Ectodermal cell (in vitro differentiated cells): ENCODE results near the gene CEP192.
"Not testable (repeated sequence)": the region's sequence is repeated elsewhere in the genome, so short reads cannot be mapped to it uniquely, and the experiment has no call there.

ENCODE experiments used
- H3K27ac ChIP-seq: 2 replicates; pipeline ENCODE4 v1.7.0; 2013; ENCODE audit warnings: mild to moderate bottlenecking, low read depth, low read length; ENCODE audit not compliant: insufficient read depth, poor library complexity, severe bottlenecking
- H3K27me3 ChIP-seq: 2 replicates; pipeline ENCODE4 v1.7.0; 2013; ENCODE audit warnings: mild to moderate bottlenecking, low read length; ENCODE audit not compliant: insufficient read depth, control insufficient read depth, poor library complexity, severe bottlenecking
- H3K36me3 ChIP-seq: one replicate; pipeline ENCODE4 v1.7.0; 2013; ENCODE audit warnings: low read length; ENCODE audit not compliant: control insufficient read depth, insufficient read depth
- H3K4me1 ChIP-seq: one replicate; pipeline ENCODE4 v1.7.0; 2013; ENCODE audit warnings: low read length; ENCODE audit not compliant: control insufficient read depth, insufficient read depth
- H3K4me3 ChIP-seq: 2 replicates; pipeline ENCODE4 v1.7.0; 2013; ENCODE audit warnings: low read depth, low read length, control low read depth; ENCODE audit not compliant: insufficient read depth
- H3K9me3 ChIP-seq: 2 replicates; pipeline ENCODE4 v1.7.0; 2013; ENCODE audit warnings: mild to moderate bottlenecking, low read length, moderate library complexity; ENCODE audit not compliant: control insufficient read depth
- WGBS, 2 experiments: methylation state at CpG; one replicate each; pipeline ENCODE4 v1.1.7; 2013; ENCODE audit warnings: missing lambda C conversion rate in 2 of 2; 5-methylcytosine and 5-hydroxymethylcytosine counted together

Gene CEP192

GRCh38 chr18:13096232-13096631 is 105.1 kb downstream of the CEP192 start:
- 95 to 97% methylated on average over 9 of the region's 9 CpGs for WGBS, 2 experiments
- H3K4me1 ChIP-seq: no peaks in the 10 kb centered on the region
- no peak overlapping the region for H3K27ac ChIP-seq
- no peak overlapping the region for H3K4me3 ChIP-seq
- no peaks in the 10 kb centered on the region for H3K27me3 ChIP-seq
- H3K36me3 ChIP-seq: peaks cover 47% of the 10 kb centered on the region
- no peaks in the 10 kb centered on the region for H3K9me3 ChIP-seq

GRCh38 chr18:13096719-13097118 is 105.6 kb downstream of the CEP192 start:
- Histone ChIP-seq H3K36me3 (peaks cover 50% of the 10 kb centered on the region), H3K9me3 (no peaks in the 10 kb centered on the region), H3K4me1 (no peaks in the 10 kb centered on the region), H3K27ac (no peak overlapping the region), H3K27me3 (no peaks in the 10 kb centered on the region), H3K4me3 (no peak overlapping the region)
- 95 to 99% methylated on average over 3 of the region's 3 CpGs for WGBS, 2 experiments

DNA sequence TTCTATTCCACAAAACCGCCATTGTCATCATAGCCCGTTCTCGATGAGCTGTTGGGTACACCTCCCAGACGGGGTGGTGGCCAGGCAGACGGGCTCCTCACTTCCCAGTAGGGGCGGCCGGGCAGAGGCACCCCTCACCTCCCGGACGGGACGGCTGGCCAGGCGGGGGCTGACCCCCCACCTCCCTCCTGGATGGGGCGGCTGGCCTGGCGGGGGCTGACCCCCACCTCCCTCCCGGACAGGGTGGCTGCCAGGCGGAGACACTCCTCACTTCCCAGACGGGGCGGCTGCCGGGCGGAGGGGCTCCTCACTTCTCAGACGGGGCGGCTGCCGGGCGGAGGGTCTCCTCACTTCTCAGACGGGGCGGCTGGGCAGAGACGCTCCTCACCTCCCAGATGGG is 106.9 kb downstream of the CEP192 start:
- 94 to 98% methylated on average over 21 to 26 of the region's 26 CpGs for WGBS, 2 experiments
- not testable (repeated sequence) for H3K27ac ChIP-seq, H3K4me3 ChIP-seq, H3K9me3 ChIP-seq, H3K27me3 ChIP-seq, H3K4me1 ChIP-seq
- H3K36me3 ChIP-seq: peaks cover 48% of the 10 kb centered on the region

GRCh38 chr18:13099113-13099512 is 108.0 kb downstream of the CEP192 start:
- Histone ChIP-seq H3K27me3 (no peaks in the 10 kb centered on the region), H3K27ac (no peak overlapping the region), H3K9me3 (no peaks in the 10 kb centered on the region), H3K36me3 (peaks cover 53% of the 10 kb centered on the region), H3K4me1 (no peaks in the 10 kb centered on the region), H3K4me3 (no peak overlapping the region)
- WGBS, 2 experiments: 95 to 97% methylated on average over 10 of the region's 10 CpGs

DNA sequence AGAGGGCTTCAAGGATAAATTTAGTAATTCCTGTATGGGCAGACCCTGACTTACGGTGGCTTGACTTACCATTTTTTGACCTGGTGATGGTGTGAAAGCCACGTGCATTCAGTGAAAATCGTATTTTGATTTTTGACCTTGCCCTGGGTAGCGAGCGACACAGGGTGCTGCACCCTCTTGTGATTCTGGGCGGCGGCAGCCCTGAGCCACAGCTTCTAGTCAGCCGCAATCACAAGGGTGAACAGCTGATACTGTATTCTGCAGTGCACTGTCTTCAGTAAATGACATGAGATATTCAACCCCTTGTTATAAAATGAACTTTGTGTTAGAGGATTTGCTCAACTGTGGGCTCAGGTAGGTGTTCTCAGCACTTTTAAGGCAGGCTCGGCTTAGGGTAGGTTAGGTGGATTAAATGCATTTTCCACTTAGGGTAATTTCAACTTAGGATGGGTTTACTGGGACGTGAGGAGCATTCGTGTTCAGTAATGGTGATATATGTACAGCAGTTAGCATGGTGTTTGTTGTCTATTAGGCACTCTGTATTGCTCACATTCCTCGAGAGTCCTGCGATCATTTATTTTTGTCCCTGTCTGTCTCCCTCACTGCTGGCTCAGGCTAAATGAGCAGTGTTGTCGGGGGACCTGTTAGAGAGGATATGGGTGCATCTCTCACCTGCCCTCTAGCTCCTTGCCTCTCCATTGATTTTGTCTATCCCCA is 109.9 kb downstream of the CEP192 start:
- no peaks in the 10 kb centered on the region for H3K9me3 ChIP-seq
- no peaks in the 10 kb centered on the region for H3K4me1 ChIP-seq
- 95 to 97% methylated on average over 14 of the region's 14 CpGs for WGBS, 2 experiments
- H3K4me3 ChIP-seq: no peak overlapping the region
- H3K27ac ChIP-seq: no peak overlapping the region
- no peaks in the 10 kb centered on the region for H3K27me3 ChIP-seq
- H3K36me3 ChIP-seq: peaks cover 54% of the 10 kb centered on the region

GRCh38 chr18:13101659-13102197 is 110.6 kb downstream of the CEP192 start:
- WGBS, 2 experiments: 93% methylated on average over 4 of the region's 4 CpGs
- Histone ChIP-seq H3K27ac (no peak overlapping the region), H3K36me3 (peaks cover 54% of the 10 kb centered on the region), H3K9me3 (no peaks in the 10 kb centered on the region), H3K4me3 (no peak overlapping the region), H3K4me1 (no peaks in the 10 kb centered on the region), H3K27me3 (no peaks in the 10 kb centered on the region)

GRCh38 chr18:13103366-13103765 is 112.2 kb downstream of the CEP192 start:
- Histone ChIP-seq H3K4me3 (no peak overlapping the region), H3K27ac (no peak overlapping the region), H3K36me3 (peaks cover 61% of the 10 kb centered on the region), H3K4me1 (no peaks in the 10 kb centered on the region), H3K9me3 (no peaks in the 10 kb centered on the region), H3K27me3 (no peaks in the 10 kb centered on the region)
- WGBS, 2 experiments: 91 to 95% methylated on average over 6 of the region's 6 CpGs

GRCh38 chr18:13105059-13105458 is 113.9 kb downstream of the CEP192 start:
- H3K9me3 ChIP-seq: no peaks in the 10 kb centered on the region
- no peak overlapping the region for H3K27ac ChIP-seq
- 94 to 95% methylated on average over 4 of the region's 4 CpGs for WGBS, 2 experiments
- H3K27me3 ChIP-seq: no peaks in the 10 kb centered on the region
- no peak overlapping the region for H3K4me3 ChIP-seq
- H3K4me1 ChIP-seq: no peaks in the 10 kb centered on the region
- H3K36me3 ChIP-seq: peaks cover 71% of the 10 kb centered on the region

GRCh38 chr18:13107074-13107473 is 115.9 kb downstream of the CEP192 start:
- peaks cover 65% of the 10 kb centered on the region for H3K36me3 ChIP-seq
- no peak overlapping the region for H3K4me3 ChIP-seq
- no peak overlapping the region for H3K27ac ChIP-seq
- no peaks in the 10 kb centered on the region for H3K4me1 ChIP-seq
- H3K27me3 ChIP-seq: no peaks in the 10 kb centered on the region
- H3K9me3 ChIP-seq: no peaks in the 10 kb centered on the region
- 91 to 98% methylated on average over 2 of the region's 2 CpGs for WGBS, 2 experiments

- Histone ChIP-seq H3K4me3 (no peak overlapping the region), H3K27me3 (no peaks in the 10 kb centered on the region), H3K9me3 (no peaks in the 10 kb centered on the region), H3K4me1 (no peaks in the 10 kb centered on the region), H3K27ac (no peak overlapping the region), H3K36me3 (peaks cover 55% of the 10 kb centered on the region)
- WGBS, 2 experiments: 93 to 97% methylated on average over 2 of the region's 2 CpGs
Observed at GRCh38 chr18:13108330-13108729, 117.2 kb downstream of the CEP192 start.
